MM.1S (cell line): ENCODE data around the gene VEGFC.

ENCODE experiments used
- EZH2 ChIP-seq: fragments of 300-600 bp; sonication (generic); optimal IDR thresholded peaks from 2 replicates; pipeline ENCODE3; 2017; ENCODE audit warnings: low read depth, mild to moderate bottlenecking, antibody characterized with exemption, low read length, mixed read lengths
- EZH2phosphoT487 ChIP-seq: fragments of 300-600 bp; sonication (generic); IDR thresholded peaks from 2 replicates; pipeline ENCODE4 v1.6.1; 2018; ENCODE audit warnings: antibody characterized with exemption, low read length
- TF ChIP-seq, protein P1 (sequence below): fragments of 300-600 bp; sonication (generic); IDR thresholded peaks from 2 replicates; pipeline ENCODE4 v1.5.1; 2016; ENCODE audit warnings: antibody characterized with exemption, low read length, mixed read lengths

DNA sequence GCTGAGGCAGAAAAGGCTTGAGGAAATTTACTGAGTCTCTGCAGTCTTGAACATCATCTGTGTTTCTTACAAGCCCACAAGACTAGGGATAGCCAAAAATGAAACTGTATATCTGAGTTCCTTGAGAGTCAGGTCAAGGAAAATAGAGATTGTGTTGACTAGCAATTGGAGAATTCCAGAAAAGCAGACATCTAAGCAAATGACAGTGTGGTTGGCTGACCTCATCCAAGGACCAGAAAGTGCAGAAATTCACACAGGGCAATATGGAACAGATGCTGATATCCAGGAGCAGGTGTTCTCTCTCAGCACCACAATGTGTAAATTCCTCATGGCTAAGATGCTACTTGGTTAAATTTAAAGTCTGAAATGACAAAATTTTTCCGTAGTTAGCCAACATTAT is 146.4 kb downstream of the VEGFC start:
- TF ChIP-seq, protein P1, sequence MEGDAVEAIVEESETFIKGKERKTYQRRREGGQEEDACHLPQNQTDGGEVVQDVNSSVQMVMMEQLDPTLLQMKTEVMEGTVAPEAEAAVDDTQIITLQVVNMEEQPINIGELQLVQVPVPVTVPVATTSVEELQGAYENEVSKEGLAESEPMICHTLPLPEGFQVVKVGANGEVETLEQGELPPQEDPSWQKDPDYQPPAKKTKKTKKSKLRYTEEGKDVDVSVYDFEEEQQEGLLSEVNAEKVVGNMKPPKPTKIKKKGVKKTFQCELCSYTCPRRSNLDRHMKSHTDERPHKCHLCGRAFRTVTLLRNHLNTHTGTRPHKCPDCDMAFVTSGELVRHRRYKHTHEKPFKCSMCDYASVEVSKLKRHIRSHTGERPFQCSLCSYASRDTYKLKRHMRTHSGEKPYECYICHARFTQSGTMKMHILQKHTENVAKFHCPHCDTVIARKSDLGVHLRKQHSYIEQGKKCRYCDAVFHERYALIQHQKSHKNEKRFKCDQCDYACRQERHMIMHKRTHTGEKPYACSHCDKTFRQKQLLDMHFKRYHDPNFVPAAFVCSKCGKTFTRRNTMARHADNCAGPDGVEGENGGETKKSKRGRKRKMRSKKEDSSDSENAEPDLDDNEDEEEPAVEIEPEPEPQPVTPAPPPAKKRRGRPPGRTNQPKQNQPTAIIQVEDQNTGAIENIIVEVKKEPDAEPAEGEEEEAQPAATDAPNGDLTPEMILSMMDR, result no peak
- TF ChIP-seq EZH2phosphoT487 (no peak), EZH2 (no peak)
